Left hindlimb (tissue), 1 donor: Measurements from ENCODE around the gene KCNQ5.

Experiments used
- DNase-seq: peaks from one replicate; pipeline ENCODE4 v3.0.0-alpha.2; 2018

Gene KCNQ5

GRCh38 chr6:72811971-72812421, 190.1 kb downstream of the KCNQ5 start:
- no peak for DNase-seq

- no peak for DNase-seq
Observed at GRCh38 chr6:72813807-72814596, 192.1 kb downstream of the KCNQ5 start.

DNA sequence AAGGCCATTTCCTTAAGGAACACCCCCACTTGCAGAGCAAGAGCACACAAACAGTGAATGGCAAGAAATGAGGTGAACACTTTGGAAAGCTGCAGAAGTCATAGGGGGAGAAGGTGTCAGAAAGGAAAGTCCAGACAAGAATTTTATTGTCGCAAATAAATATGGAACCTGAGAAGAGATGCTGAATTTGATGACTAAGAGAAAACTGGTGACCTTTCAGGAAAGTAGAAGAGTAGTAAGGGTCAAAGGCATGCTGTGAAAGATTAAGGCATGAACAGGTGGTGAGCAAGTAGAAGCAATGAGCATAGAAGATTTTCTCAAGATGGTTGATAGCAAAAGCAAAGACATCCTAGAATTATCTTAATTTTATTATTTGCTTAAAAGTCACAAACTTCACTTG, 194.2 kb downstream of the KCNQ5 start:
- DNase-seq = no peak

DNA sequence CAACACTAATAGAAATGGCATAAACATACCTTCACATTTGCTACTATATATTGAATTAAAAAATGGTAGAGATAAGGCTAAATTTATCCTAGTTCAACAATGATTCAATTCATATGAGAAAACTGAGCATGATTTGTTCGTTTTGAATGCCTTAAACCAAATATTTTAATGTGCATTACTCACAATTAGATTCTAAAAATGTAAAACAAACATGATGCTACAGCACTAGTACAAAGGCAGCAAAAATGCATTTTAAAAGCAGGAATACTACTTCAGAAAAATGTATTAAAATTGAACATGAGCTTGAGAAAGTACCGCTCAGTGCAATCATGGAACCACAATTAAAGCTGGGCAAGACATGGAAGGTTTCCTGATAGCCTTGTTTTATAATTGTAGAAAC, 195.3 kb downstream of the KCNQ5 start:
- DNase-seq = no peak

GRCh38 chr6:72819609-72820008, 197.7 kb downstream of the KCNQ5 start:
- no peak for DNase-seq

- no peak for DNase-seq
Observed at GRCh38 chr6:72820153-72820552, 198.3 kb downstream of the KCNQ5 start.

DNA sequence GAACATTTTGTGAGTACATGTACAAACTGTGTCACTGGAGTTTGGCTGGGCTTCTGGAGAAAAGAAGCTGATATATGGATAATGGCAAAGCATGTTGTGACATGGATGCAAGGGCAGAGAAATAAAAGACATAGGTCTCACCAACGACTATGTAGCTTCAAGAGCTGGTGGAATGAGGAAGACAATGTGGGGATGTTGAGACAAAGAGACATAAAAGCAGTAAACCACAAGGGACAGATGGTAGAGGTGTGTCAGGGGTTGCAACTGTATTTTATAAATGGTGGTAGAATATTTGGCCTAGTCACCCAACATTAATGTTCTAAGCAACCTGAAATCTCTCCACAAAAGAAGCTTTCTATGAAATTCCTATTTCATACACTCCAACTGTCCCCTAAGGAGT, 199.0 kb downstream of the KCNQ5 start:
- no peak for DNase-seq

DNA sequence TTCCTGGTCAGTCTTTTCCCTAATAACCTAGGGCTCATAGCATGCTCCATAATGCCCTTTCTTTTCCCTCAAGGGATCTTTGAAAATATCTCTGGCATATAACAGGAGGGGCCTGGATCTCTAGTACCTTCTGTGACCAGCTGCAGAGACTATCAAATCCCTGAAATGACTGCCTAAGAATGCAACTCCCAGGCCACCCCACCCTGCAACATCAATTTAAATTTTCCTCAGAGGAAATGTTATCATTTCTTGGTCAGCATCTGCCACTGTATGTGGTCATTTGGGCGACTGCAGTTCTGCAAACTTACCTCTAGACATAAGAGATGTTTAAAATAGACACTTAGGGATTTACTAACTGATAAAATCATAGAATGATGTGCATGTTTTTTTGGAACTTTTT, 200.2 kb downstream of the KCNQ5 start:
- DNase-seq = no peak

DNA sequence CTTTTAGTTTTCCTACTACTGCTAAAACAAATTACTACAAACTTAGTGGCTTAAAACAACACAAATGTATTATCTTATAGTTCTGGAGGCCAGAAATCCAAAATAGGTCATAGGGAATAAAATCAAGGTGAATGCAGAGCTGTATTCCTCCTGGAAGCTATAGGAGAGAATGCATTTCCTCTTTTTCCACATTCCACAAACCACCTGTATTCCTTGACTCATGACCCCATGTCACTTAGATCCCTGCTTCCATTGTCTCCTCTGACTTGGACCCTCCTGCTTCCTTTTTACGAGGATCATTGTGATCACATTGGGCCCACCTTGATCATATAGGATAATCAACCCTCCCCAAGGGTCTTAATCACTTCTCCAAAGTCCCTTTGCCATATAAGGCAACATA, 200.8 kb downstream of the KCNQ5 start:
- no peak for DNase-seq

DNA sequence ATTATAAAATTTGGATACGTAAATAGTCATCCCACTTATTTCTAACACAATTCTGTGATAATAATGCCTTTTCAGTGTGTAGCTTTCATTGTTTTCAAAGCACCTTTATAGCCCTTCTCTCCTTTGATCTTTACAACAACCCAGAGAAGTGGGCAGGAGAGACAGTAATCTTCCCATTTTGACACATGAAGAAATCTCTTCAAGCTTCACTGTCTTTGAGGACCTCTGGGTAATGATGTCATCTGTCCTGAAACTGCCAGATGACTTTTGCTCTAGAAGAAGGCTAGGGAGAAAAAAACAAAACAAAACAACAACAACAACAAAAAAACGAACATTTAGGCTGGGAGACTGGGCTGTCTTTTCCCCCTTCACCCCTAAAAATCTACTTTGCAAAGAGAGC, 203.0 kb downstream of the KCNQ5 start:
- DNase-seq = no peak

DNA sequence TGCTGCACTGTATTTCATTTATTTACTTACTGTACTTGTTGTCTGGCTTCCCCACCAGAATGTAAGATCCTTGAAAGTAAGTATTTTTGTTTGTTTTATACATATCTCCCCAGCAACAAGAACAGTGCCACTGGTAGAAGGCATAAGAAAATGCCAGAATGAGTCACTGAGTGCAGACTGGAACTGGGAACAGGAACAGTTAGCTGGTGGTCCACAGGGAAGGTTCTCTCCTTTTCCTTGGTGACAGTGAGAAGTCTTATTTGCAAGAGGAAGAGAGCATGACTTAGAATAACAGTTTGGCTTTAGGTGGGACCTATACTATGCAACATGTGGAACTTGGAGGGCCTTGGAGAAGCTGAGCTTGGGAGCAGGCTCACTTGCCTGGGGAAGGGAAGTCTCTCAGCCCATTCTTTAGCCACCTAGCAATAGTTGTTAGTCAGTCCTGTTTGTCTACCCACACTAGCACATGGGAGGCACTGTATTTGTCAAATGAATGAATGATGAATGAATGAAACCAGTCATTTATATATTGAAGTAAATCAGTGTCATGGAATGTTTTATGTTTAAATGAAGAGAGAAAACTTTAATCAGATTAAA, 203.5 kb downstream of the KCNQ5 start:
- no peak for DNase-seq

GRCh38 chr6:72826037-72826436, 204.2 kb downstream of the KCNQ5 start:
- DNase-seq = no peak

DNA sequence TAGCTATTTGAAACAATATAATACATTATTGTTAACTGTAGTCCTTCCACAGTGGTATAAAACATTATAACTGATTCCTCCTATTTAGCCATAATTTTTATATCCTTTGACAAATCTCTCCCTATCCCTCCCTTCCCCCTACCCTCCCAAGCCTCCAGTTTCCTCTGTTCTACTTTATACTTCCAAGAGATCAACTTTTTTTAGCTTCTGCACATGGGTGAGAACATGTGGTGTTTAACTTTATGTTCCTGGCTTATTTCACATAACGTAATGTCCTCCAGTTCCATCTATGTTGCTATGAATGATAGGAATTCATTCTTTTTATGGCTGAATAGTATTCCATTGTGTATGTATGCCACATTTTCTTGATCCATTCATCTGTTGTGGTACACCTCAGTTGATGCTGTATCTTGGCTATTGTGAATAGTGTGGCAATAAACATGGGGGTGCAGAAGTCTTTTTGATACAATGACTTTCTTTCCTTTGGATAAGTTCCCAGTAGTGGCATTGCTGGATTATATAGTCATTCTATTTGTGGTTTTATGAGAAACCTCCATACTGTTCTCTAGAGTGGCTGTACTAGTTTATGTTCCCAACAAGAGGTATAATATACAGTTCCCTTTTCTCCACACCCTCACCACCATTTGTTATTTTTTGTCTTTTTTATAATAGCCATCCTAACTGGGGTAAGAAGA, 205.0 kb downstream of the KCNQ5 start:
- no peak for DNase-seq

GRCh38 chr6:72828904-72829303, 207.0 kb downstream of the KCNQ5 start:
- DNase-seq = no peak

GRCh38 chr6:72832271-72832670, 210.4 kb downstream of the KCNQ5 start:
- peak; percentile 28 for DNase-seq

GRCh38 chr6:72835749-72836148, 213.9 kb downstream of the KCNQ5 start:
- no peak for DNase-seq

GRCh38 chr6:72836971-72837370, 215.1 kb downstream of the KCNQ5 start:
- DNase-seq = no peak

DNA sequence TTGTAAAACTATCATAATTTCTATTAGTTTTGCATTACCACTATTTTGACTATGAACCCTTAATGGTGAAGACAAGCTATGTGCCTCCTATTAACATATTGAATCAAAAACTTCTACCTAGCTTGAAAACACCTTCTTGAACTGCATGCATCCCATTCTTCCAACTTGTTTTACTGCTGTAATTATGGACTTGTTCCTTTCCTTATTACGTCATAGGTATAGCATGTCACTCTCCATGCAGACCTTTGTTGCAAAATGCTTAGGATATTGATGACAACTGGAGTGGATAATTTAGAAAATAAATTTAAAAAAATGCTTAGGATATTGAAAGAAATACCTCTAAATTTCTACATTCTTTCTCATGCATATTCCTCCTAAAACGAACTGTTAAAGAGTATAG, 219.3 kb downstream of the KCNQ5 start:
- no peak for DNase-seq

DNA sequence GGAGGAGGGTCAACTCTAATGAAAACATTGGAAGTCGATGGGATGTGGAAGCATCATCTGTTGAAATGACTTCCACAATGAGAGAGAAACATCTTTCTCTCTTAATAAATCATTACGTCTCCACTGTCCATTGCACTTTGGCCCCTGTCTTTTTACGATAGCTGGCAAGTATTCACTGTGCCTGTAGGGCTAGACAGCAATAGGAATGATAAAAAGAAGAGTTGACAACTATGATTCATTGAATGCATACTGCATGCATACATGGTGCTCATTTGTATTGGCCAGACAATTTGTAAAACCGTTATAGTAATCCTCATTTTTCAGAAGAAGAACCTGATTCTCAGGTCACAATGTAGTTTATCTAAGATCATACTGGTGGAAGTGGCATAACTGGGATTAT, 220.3 kb downstream of the KCNQ5 start:
- no peak for DNase-seq

DNA sequence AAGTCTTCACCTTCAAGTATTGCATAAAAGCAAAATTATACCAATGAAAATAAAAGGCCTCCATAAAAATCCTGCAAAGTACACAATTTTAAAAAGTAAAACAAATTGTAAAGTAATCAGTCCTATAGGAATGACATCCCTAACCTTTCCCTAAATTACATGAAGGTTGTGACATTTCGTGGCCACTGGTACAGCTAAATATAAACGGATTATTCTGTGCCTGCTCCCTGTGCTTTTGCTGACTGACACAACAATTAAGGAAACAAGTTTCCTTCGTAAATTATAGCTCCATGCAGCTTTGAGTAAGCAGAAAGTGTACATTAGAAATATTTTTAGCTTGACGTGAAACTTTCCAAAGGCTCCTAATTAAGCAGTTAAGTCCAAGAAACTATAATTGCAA, 222.8 kb downstream of the KCNQ5 start:
- no peak for DNase-seq

GRCh38 chr6:72849346-72849745, 227.5 kb downstream of the KCNQ5 start:
- DNase-seq = no peak

GRCh38 chr6:72850040-72850439, 228.2 kb downstream of the KCNQ5 start:
- no peak for DNase-seq

DNA sequence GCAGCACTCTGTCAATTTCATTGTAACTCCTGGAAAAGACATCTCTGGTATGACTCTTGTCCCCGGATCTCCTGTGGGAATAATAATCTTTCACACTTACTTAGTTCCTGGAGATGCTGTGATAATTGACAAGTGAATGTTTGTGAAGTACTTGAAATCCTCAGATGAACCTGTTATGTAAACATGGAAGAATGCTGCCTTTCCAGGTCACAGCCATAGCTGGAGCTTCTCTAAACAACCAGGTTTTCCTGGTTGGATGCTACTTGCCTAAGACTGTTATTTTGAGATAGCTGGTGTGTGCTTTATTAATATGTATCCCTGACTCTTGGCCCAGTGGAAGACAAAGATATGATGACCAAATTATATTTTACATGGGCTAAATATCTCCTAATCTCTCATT, 228.6 kb downstream of the KCNQ5 start:
- DNase-seq = no peak

- DNase-seq = no peak
Observed at GRCh38 chr6:72855471-72855870, 233.6 kb downstream of the KCNQ5 start.
